Mesothelial cell of epicardium (in vitro differentiated cells): ENCODE data around the gene MYO15B. TPM values are rescaled to one million over a fixed set of nuclear protein-coding genes. Genes with fewer than 3 reads are reported as not detected.

ENCODE experiments used
- DNase-seq, 2 experiments: peaks; one replicate each; pipeline ENCODE4 v3.0.0; 2021; ENCODE audit warnings: low spot score in 2 of 2; ENCODE audit not compliant: unreplicated experiment in 2 of 2
- H3K27ac Mint-ChIP-seq: 2 replicates; pipeline ENCODE4 v1.8.0; 2021; ENCODE audit warnings: mixed read lengths
- H3K27me3 Mint-ChIP-seq: 2 replicates; pipeline ENCODE4 v1.8.0; 2021; ENCODE audit warnings: low read depth, mixed read lengths
- H3K36me3 Mint-ChIP-seq: 2 replicates; pipeline ENCODE4 v1.8.0; 2021; ENCODE audit warnings: mixed read lengths
- H3K4me1 Mint-ChIP-seq: 2 replicates; pipeline ENCODE4 v1.8.0; 2021; ENCODE audit warnings: mixed read lengths
- H3K4me3 Mint-ChIP-seq: 2 replicates; pipeline ENCODE4 v1.8.0; 2021; ENCODE audit warnings: mild to moderate bottlenecking, moderate library complexity, mixed read lengths
- H3K9me3 Mint-ChIP-seq: 2 replicates; pipeline ENCODE4 v1.8.0; 2021; ENCODE audit warnings: mixed read lengths
- CTCF ChIP-seq: fragments of 200-600 bp; sonication (generic); IDR thresholded peaks from one replicate; pipeline ENCODE4 v1.5.0; 2021; ENCODE audit warnings: antibody characterized with exemption; ENCODE audit not compliant: unreplicated experiment
- total RNA-seq: library from RNA; stranded (reverse); gene quantifications from 3 replicates; pipeline ENCODE4 v1.2.1, GENCODE V29; 2021

The MYO15B gene
- total RNA-seq, 1 donor from 2014 or later, result 281 TPM

- TF ChIP-seq CTCF, result no peak
- H3K36me3 Mint-ChIP-seq, result peaks cover 2% of the 10 kb centered on the region
- H3K27ac Mint-ChIP-seq, result no peak overlapping the region
- no peaks in the 10 kb centered on the region for H3K27me3 Mint-ChIP-seq
- H3K4me3 Mint-ChIP-seq, result no peak overlapping the region
- H3K4me1 Mint-ChIP-seq, result peaks cover 3% of the 10 kb centered on the region
- H3K9me3 Mint-ChIP-seq, result no peaks in the 10 kb centered on the region
- DNase-seq, result no peak
Observed at GRCh38 chr17:75627094-75627493, 39.5 kb downstream of the MYO15B start.

GRCh38 chr17:75628425-75628824 lies 40.8 kb downstream of the MYO15B start:
- Mint-ChIP-seq H3K27me3 (no peaks in the 10 kb centered on the region), H3K36me3 (peaks cover 2% of the 10 kb centered on the region), H3K4me1 (peaks cover 6% of the 10 kb centered on the region), H3K27ac (no peak overlapping the region), H3K9me3 (no peaks in the 10 kb centered on the region), H3K4me3 (no peak overlapping the region)
- no peak for TF ChIP-seq CTCF
- no peak for DNase-seq

GRCh38 chr17:75629157-75629556 lies 41.6 kb downstream of the MYO15B start:
- no peaks in the 10 kb centered on the region for H3K9me3 Mint-ChIP-seq
- no peak for TF ChIP-seq CTCF
- H3K27ac Mint-ChIP-seq, result no peak overlapping the region
- H3K36me3 Mint-ChIP-seq, result peaks cover 2% of the 10 kb centered on the region
- H3K4me1 Mint-ChIP-seq, result peaks cover 14% of the 10 kb centered on the region
- H3K4me3 Mint-ChIP-seq, result no peak overlapping the region
- DNase-seq, result no peak
- H3K27me3 Mint-ChIP-seq, result no peaks in the 10 kb centered on the region

GRCh38 chr17:75630071-75630917 lies 42.7 kb downstream of the MYO15B start:
- TF ChIP-seq CTCF, result no peak
- DNase-seq, result no peak
- no peaks in the 10 kb centered on the region for H3K27me3 Mint-ChIP-seq
- no peaks in the 10 kb centered on the region for H3K9me3 Mint-ChIP-seq
- H3K4me1 Mint-ChIP-seq, result peaks cover 21% of the 10 kb centered on the region
- H3K4me3 Mint-ChIP-seq, result no peak overlapping the region
- no peak overlapping the region for H3K27ac Mint-ChIP-seq
- peaks cover 2% of the 10 kb centered on the region for H3K36me3 Mint-ChIP-seq

GRCh38 chr17:75631353-75631752 lies 43.8 kb downstream of the MYO15B start:
- TF ChIP-seq CTCF, result no peak
- H3K27ac Mint-ChIP-seq, result no peak overlapping the region
- no peaks in the 10 kb centered on the region for H3K27me3 Mint-ChIP-seq
- H3K9me3 Mint-ChIP-seq, result no peaks in the 10 kb centered on the region
- peaks cover 2% of the 10 kb centered on the region for H3K36me3 Mint-ChIP-seq
- H3K4me1 Mint-ChIP-seq, result peaks cover 21% of the 10 kb centered on the region
- no peak for DNase-seq
- H3K4me3 Mint-ChIP-seq, result no peak overlapping the region

GRCh38 chr17:75632428-75632827 lies 44.8 kb downstream of the MYO15B start:
- Mint-ChIP-seq H3K27me3 (no peaks in the 10 kb centered on the region), H3K27ac (no peak overlapping the region), H3K9me3 (no peaks in the 10 kb centered on the region), H3K36me3 (peaks cover under 1% of the 10 kb centered on the region), H3K4me3 (no peak overlapping the region), H3K4me1 (peaks cover 21% of the 10 kb centered on the region)
- no peak for DNase-seq
- no peak for TF ChIP-seq CTCF
